ENCODE results near the gene PIGS.

GRCh38 chr17:28574526-28574925 lies 3.2 kb upstream of the PIGS start:
- TF ChIP-seq, protein P1, sequence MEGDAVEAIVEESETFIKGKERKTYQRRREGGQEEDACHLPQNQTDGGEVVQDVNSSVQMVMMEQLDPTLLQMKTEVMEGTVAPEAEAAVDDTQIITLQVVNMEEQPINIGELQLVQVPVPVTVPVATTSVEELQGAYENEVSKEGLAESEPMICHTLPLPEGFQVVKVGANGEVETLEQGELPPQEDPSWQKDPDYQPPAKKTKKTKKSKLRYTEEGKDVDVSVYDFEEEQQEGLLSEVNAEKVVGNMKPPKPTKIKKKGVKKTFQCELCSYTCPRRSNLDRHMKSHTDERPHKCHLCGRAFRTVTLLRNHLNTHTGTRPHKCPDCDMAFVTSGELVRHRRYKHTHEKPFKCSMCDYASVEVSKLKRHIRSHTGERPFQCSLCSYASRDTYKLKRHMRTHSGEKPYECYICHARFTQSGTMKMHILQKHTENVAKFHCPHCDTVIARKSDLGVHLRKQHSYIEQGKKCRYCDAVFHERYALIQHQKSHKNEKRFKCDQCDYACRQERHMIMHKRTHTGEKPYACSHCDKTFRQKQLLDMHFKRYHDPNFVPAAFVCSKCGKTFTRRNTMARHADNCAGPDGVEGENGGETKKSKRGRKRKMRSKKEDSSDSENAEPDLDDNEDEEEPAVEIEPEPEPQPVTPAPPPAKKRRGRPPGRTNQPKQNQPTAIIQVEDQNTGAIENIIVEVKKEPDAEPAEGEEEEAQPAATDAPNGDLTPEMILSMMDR (conservative IDR thresholded peaks at IDR 0.05) = no peak; the same call in 1 of the 2 replicates
- TF ChIP-seq ZFX (IDR thresholded peaks at IDR 0.05) = no peak

Data from C4-2B (cell line).